HepG2 (cell line): ENCODE results near the gene TPPP2. TPM values are rescaled to one million over a fixed set of nuclear protein-coding genes. Genes with fewer than 3 reads are reported as not detected.

Source experiments
- KDM5A ChIP-seq: fragments of 200-600 bp; sonication (generic); IDR thresholded peaks from 2 replicates; pipeline ENCODE4 v1.7.0; 2018; ENCODE audit warnings: antibody characterized with exemption, mild to moderate bottlenecking, low read length, borderline replicate concordance
- MTERF4 ChIP-seq: sonication (generic); formaldehyde crosslinking; IDR thresholded peaks from 2 replicates; pipeline ENCODE4 v1.8.0; 2023; ENCODE audit warnings: mild to moderate bottlenecking, missing genetic modification reagents
- PRDM15 ChIP-seq: sonication (generic); formaldehyde crosslinking; IDR thresholded peaks from 2 replicates; pipeline ENCODE4 v1.4.0; 2020; ENCODE audit warnings: missing genetic modification reagents
- RELA ChIP-seq: sonication (generic); formaldehyde crosslinking; IDR thresholded peaks from 2 replicates; pipeline ENCODE4 v1.4.0; 2020; ENCODE audit warnings: missing genetic modification reagents
- ZBTB43 ChIP-seq: sonication (generic); formaldehyde crosslinking; conservative IDR thresholded peaks from 2 replicates; pipeline ENCODE4 v1.4.0; 2020; ENCODE audit warnings: missing genetic modification reagents
- ZEB1 ChIP-seq: IDR thresholded peaks from 2 replicates; pipeline ENCODE4 v1.6.1; 2012; ENCODE audit warnings: mild to moderate bottlenecking, low read depth, inconsistent platforms; ENCODE audit not compliant: insufficient replicate concordance
- ZFP90 ChIP-seq: sonication (generic); formaldehyde crosslinking; IDR thresholded peaks from 2 replicates; pipeline ENCODE4 v1.8.0; 2022; ENCODE audit warnings: missing genetic modification reagents, mild to moderate bottlenecking, inconsistent platforms, borderline replicate concordance
- ZNF225 ChIP-seq: sonication (generic); formaldehyde crosslinking; IDR thresholded peaks from 2 replicates; pipeline ENCODE4 v1.4.0; 2020; ENCODE audit warnings: mild to moderate bottlenecking, missing genetic modification reagents
- ZNF431 ChIP-seq: sonication (generic); formaldehyde crosslinking; IDR thresholded peaks from 2 replicates; pipeline ENCODE4 v1.9.0; 2022; ENCODE audit warnings: missing genetic modification reagents, low read depth, mild to moderate bottlenecking, borderline replicate concordance
- ZNF468 ChIP-seq: sonication (generic); formaldehyde crosslinking; IDR thresholded peaks from 2 replicates; pipeline ENCODE4 v1.8.0; 2022; ENCODE audit warnings: mild to moderate bottlenecking, moderate library complexity, missing genetic modification reagents
- ZNF501 ChIP-seq: sonication (generic); formaldehyde crosslinking; IDR thresholded peaks from 2 replicates; pipeline ENCODE4 v1.5.1; 2020; ENCODE audit warnings: mild to moderate bottlenecking, moderate library complexity, missing genetic modification reagents
- ZNF609 ChIP-seq: sonication (generic); formaldehyde crosslinking; IDR thresholded peaks from 2 replicates; pipeline ENCODE4 v1.4.0; 2020; ENCODE audit warnings: mild to moderate bottlenecking, missing genetic modification reagents, borderline replicate concordance
- ZNF670 ChIP-seq: sonication (generic); formaldehyde crosslinking; IDR thresholded peaks from 2 replicates; pipeline ENCODE4 v1.8.0; 2022; ENCODE audit warnings: mild to moderate bottlenecking, missing genetic modification reagents, borderline replicate concordance
- ZNF703 ChIP-seq: sonication (generic); formaldehyde crosslinking; IDR thresholded peaks from 2 replicates; pipeline ENCODE4 v1.5.1; 2020; ENCODE audit warnings: missing genetic modification reagents, mild to moderate bottlenecking, moderate library complexity, borderline replicate concordance
- ZNF782 ChIP-seq: sonication (generic); formaldehyde crosslinking; IDR thresholded peaks from 2 replicates; pipeline ENCODE4 v1.4.0; 2020; ENCODE audit warnings: missing genetic modification reagents, mild to moderate bottlenecking, borderline replicate concordance
- polyA plus RNA-seq, 8 experiments: library from polyadenylated mRNA; depleted of rRNA in 3 of 8; stranded (reverse) in 7 of 8; unstranded in 1 of 8; fragments of >200 nt; fragmentation: Illumina TruSeq in 4 of 8; extraction: Trizol in 4 of 8; gene quantifications; 2 replicates each; pipeline versions ENCODE4 v1.2.1 to v1.2.3, GENCODE V29; 2011 to 2016; ENCODE audit warnings: low read depth in 4 of 8, missing spikeins in 1 of 8, mixed read lengths in 1 of 8; ENCODE audit not compliant: insufficient read depth in 1 of 8
- total RNA-seq, 5 experiments: library from RNA; depleted of rRNA; stranded (reverse); fragments of >200 nt; fragmentation: Illumina TruSeq; extraction: Trizol; gene quantifications; 2 replicates each; pipeline ENCODE4 v1.2.3, GENCODE V29; 2016; ENCODE audit warnings: low read depth in 1 of 5

Gene TPPP2
- total and polyA plus RNA-seq, 2 of the 13 experiments (the other 11 are each of a cell fraction or from before 2014, with no cell fraction given): 0.58 to 4.2 TPM

GRCh38 chr14:21070610-21071224, 40.7 kb downstream of the TPPP2 start (continued):
- peak; percentile 50; the same call in 1 of the 2 replicates for TF ChIP-seq KDM5A
- TF ChIP-seq ZNF225 (CRISPR knock-in tag): peak; percentile 24; the same call in 1 of the 2 replicates
- no peak for TF ChIP-seq PRDM15 (CRISPR knock-in tag)
- TF ChIP-seq MTERF4 (CRISPR knock-in tag): no peak
- TF ChIP-seq ZNF468 (CRISPR knock-in tag): no peak
- TF ChIP-seq ZNF670 (CRISPR knock-in tag): no peak
- TF ChIP-seq ZNF609 (CRISPR knock-in tag): peak; percentile 34; the same call in 1 of the 2 replicates
- no peak; the same call in 1 of the 2 replicates for TF ChIP-seq ZBTB43
- 0 out of 2 replicates have a peak, but pooled peaks have one; percentile 33 for TF ChIP-seq ZNF782
- TF ChIP-seq ZNF703 (CRISPR knock-in tag): 0 out of 2 replicates have a peak, but pooled peaks have one; percentile 50
- 0 out of 2 replicates have a peak, but pooled peaks have one; percentile 38 for TF ChIP-seq RELA (CRISPR knock-in tag)
- TF ChIP-seq ZNF501 (CRISPR knock-in tag): peak; percentile 70
- peak; percentile 84; the same call in 1 of the 2 replicates for TF ChIP-seq ZFP90 (CRISPR knock-in tag)
- TF ChIP-seq ZEB1: no peak
- TF ChIP-seq ZNF431: no peak
